Muscle of leg (tissue), 11 donors: Measurements from ENCODE around the gene APPL2. TPM values are rescaled to one million over a fixed set of nuclear protein-coding genes. Genes with fewer than 3 reads are reported as not detected.
"Not testable (repeated sequence)": the region's sequence is repeated elsewhere in the genome, so short reads cannot be mapped to it uniquely, and the experiment has no call there.

Experiments used
- DNase-seq: peaks from one replicate; pipeline ENCODE4 v3.0.0; 2013
- H3K27ac ChIP-seq: one replicate; pipeline ENCODE4 v1.5.1; 2013; ENCODE audit warnings: mild to moderate bottlenecking, low read length, control low read depth
- H3K27me3 ChIP-seq: one replicate; pipeline ENCODE4 v1.6.1; 2013; ENCODE audit warnings: low read length; ENCODE audit not compliant: control insufficient read depth, insufficient read depth
- H3K36me3 ChIP-seq: one replicate; pipeline ENCODE4 v1.6.1; 2013; ENCODE audit warnings: low read length; ENCODE audit not compliant: control insufficient read depth, insufficient read depth
- H3K4me1 ChIP-seq: one replicate; pipeline ENCODE4 v1.6.1; 2013; ENCODE audit warnings: low read length; ENCODE audit not compliant: control insufficient read depth, insufficient read depth
- H3K4me3 ChIP-seq: one replicate; pipeline ENCODE4 v1.5.1; 2013; ENCODE audit warnings: low read length, control low read depth
- H3K9me3 ChIP-seq: replicated peaks from 2 replicates; pipeline ENCODE4 v1.6.1; 2013; ENCODE audit warnings: low read depth, low read length; ENCODE audit not compliant: control insufficient read depth
- WGBS: methylation state at CpG from one replicate; pipeline ENCODE4 v1.1.5; 2013; ENCODE audit warnings: missing lambda C conversion rate; ENCODE audit not compliant: insufficient coverage; 5-methylcytosine and 5-hydroxymethylcytosine counted together
- polyA plus RNA-seq, 8 donors: library from polyadenylated mRNA; unstranded; fragments of 120-200 nt; gene quantifications; one replicate each; pipeline versions ENCODE4 v1.2.1 to v1.2.3, GENCODE V29; 2013; ENCODE audit warnings: inconsistent platforms in 1 of 8, low replicate concordance in 1 of 8; ENCODE audit not compliant: insufficient read length in 8 of 8, insufficient read depth in 1 of 8
- total RNA-seq: library from RNA; stranded (reverse); fragments of 120-200 nt; gene quantifications from one replicate; pipeline ENCODE4 v1.2.4, GENCODE V29; 2013

APPL2 gene
- total and polyA plus RNA-seq, 9 donors, result 23.1 to 35.1 (median 27.3) TPM

DNA sequence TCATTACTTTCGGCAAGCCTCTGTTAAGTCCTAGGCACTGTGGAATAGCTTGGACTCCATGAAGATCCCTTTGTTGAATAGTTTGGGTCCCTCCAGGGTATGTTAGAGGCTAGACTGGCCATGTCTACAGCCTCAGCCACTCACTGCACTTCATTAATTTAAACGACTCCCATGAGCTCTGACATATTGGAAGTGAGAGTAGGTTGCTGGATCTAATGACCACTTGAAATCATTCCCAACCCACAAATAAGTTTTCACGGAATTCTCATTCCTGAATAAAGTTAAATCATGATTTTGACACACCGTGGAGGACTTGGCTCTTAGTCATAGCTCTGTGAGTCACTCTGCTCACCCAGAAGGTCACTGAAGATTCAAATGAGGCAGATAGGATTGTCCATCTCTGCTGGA, 21.4 kb upstream of the APPL2 start:
- WGBS, result 50% methylated on average over 2 of the region's 4 CpGs
- no peaks in the 10 kb centered on the region for H3K36me3 ChIP-seq
- H3K4me1 ChIP-seq, result no peaks in the 10 kb centered on the region
- peak; percentile 8 for DNase-seq
- H3K9me3 ChIP-seq, result no peaks in the 10 kb centered on the region
- no peak overlapping the region for H3K27ac ChIP-seq
- H3K27me3 ChIP-seq, result no peaks in the 10 kb centered on the region
- H3K4me3 ChIP-seq, result no peak overlapping the region

DNA sequence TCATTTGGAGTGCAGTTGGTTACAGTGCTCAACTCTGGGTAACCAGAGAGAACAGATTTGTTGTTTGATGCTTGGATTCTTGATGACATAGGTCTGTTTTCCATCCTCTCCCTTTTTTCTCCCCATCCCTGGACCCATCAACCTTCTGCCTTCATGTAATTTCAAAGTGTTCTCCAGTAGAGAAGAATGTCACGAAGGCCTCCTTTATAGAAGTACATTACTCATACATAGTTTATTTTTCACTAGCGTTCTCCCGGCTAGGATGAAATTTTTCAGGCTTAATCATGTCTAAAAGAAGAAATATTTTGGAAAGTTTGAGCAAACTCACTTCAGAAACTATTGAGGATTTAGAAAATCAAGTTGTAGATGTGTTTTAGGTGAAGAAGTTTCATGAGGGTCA, 20.9 kb upstream of the APPL2 start:
- Histone ChIP-seq H3K4me3 (no peak overlapping the region), H3K36me3 (no peaks in the 10 kb centered on the region), H3K27ac (no peak overlapping the region), H3K4me1 (no peaks in the 10 kb centered on the region), H3K9me3 (no peaks in the 10 kb centered on the region), H3K27me3 (no peaks in the 10 kb centered on the region)
- no peak for DNase-seq
- WGBS, result no CpG with 5 or more reads among the region's 3 CpGs

- not testable (repeated sequence) for H3K27me3 ChIP-seq, H3K36me3 ChIP-seq, H3K27ac ChIP-seq, H3K4me1 ChIP-seq, H3K9me3 ChIP-seq, H3K4me3 ChIP-seq, DNase-seq
- WGBS, result 60% methylated on average over 1 of the region's 5 CpGs
Observed at GRCh38 chr12:105256431-105256830, 20.5 kb upstream of the APPL2 start.

DNA sequence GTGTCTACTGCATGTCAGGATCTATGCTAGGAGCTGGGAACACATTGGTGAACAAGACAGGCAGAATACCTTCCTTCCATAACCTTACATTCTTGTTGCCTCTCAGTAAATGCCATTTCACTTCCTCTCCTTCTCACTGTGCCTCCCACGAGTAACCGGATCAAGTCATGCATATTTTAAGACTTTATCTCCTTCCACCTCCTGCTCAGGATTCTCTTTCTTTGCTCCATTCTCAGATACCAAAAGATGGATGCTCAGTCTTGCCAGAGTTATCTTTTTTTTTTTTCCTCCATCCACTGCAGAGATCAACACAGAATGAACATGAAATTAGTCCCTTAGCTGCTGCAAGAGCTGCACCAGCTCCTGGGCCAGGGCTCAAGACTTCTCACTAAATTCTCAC, 20.0 kb upstream of the APPL2 start:
- Histone ChIP-seq H3K9me3 (no peaks in the 10 kb centered on the region), H3K36me3 (no peaks in the 10 kb centered on the region), H3K4me1 (no peaks in the 10 kb centered on the region), H3K4me3 (no peak overlapping the region), H3K27me3 (no peaks in the 10 kb centered on the region), H3K27ac (no peak overlapping the region)
- no peak for DNase-seq
- WGBS, result 67% methylated on average over 2 of the region's 2 CpGs

GRCh38 chr12:105253866-105254513, 18.0 kb upstream of the APPL2 start:
- Histone ChIP-seq H3K27me3 (no peaks in the 10 kb centered on the region), H3K36me3 (no peaks in the 10 kb centered on the region), H3K4me1 (no peaks in the 10 kb centered on the region), H3K4me3 (no peak overlapping the region), H3K27ac (no peak overlapping the region), H3K9me3 (no peaks in the 10 kb centered on the region)
- WGBS, result 42% methylated on average over 2 of the region's 3 CpGs
- DNase-seq, result peak; percentile 36

GRCh38 chr12:105252901-105253300, 16.9 kb upstream of the APPL2 start:
- Histone ChIP-seq H3K27ac (no peak overlapping the region), H3K4me3 (no peak overlapping the region), H3K9me3 (no peaks in the 10 kb centered on the region), H3K36me3 (no peaks in the 10 kb centered on the region), H3K4me1 (no peaks in the 10 kb centered on the region), H3K27me3 (no peaks in the 10 kb centered on the region)
- 93% methylated on average over 4 of the region's 5 CpGs for WGBS
- no peak for DNase-seq

GRCh38 chr12:105245776-105246427, 9.9 kb upstream of the APPL2 start:
- not testable (repeated sequence) for H3K4me3 ChIP-seq, H3K4me1 ChIP-seq, H3K36me3 ChIP-seq, H3K27me3 ChIP-seq, H3K9me3 ChIP-seq, DNase-seq, H3K27ac ChIP-seq
- 88% methylated on average over 12 of the region's 20 CpGs for WGBS

GRCh38 chr12:105245291-105245690, 9.3 kb upstream of the APPL2 start:
- H3K27ac ChIP-seq, result no peak overlapping the region
- H3K9me3 ChIP-seq, result no peaks in the 10 kb centered on the region
- H3K27me3 ChIP-seq, result no peaks in the 10 kb centered on the region
- no peaks in the 10 kb centered on the region for H3K36me3 ChIP-seq
- WGBS, result no CpG with 5 or more reads among the region's 4 CpGs
- no peaks in the 10 kb centered on the region for H3K4me1 ChIP-seq
- H3K4me3 ChIP-seq, result no peak overlapping the region
- DNase-seq, result no peak

GRCh38 chr12:105240228-105240627, 4.3 kb upstream of the APPL2 start:
- no peak for DNase-seq
- no peaks in the 10 kb centered on the region for H3K9me3 ChIP-seq
- 91% methylated on average over 1 of the region's 1 CpG for WGBS
- H3K4me3 ChIP-seq, result no peak overlapping the region
- no peaks in the 10 kb centered on the region for H3K27me3 ChIP-seq
- no peak overlapping the region for H3K27ac ChIP-seq
- peaks cover 4% of the 10 kb centered on the region for H3K4me1 ChIP-seq
- no peaks in the 10 kb centered on the region for H3K36me3 ChIP-seq

GRCh38 chr12:105239304-105239703, 3.3 kb upstream of the APPL2 start:
- no peaks in the 10 kb centered on the region for H3K9me3 ChIP-seq
- H3K4me1 ChIP-seq, result peaks cover 6% of the 10 kb centered on the region
- H3K36me3 ChIP-seq, result no peaks in the 10 kb centered on the region
- H3K4me3 ChIP-seq, result no peak overlapping the region
- no peak overlapping the region for H3K27ac ChIP-seq
- no peak for DNase-seq
- WGBS, result 74% methylated on average over 4 of the region's 5 CpGs
- no peaks in the 10 kb centered on the region for H3K27me3 ChIP-seq
